ENCODE measurements around the gene TMOD3. TPM values are rescaled to one million over a fixed set of nuclear protein-coding genes. Genes with fewer than 3 reads are reported as not detected.
A peak's percentile ranks its signal among the peaks of the same experiment; 100 is the strongest.

The TMOD3 gene
- total and polyA plus RNA-seq, 4 donors = 7.2 to 23.9 (median 14.1) TPM

GRCh38 chr15:51907136-51907862 is 77.8 kb downstream of the TMOD3 start:
- no peak overlapping the region for H3K4me3 ChIP-seq (ENCODE audit: low read depth in 1 of 3, low read length in 3 of 3)
- 41% methylated on average over 8 of the region's 8 CpGs for WGBS
- TF ChIP-seq FOXA1 (IDR thresholded peaks at IDR 0.05) (peak; percentile 97), SP1 (IDR thresholded peaks at IDR 0.05) (peak; percentile 82), TAF1 (conservative IDR thresholded peaks at IDR 0.05) (no peak), HNF4G (IDR thresholded peaks at IDR 0.05) (peak; percentile 31), JUND (IDR thresholded peaks at IDR 0.05) (peak; percentile 95 to 98), EGR1 (IDR thresholded peaks at IDR 0.05; ENCODE audit: low read depth in 2 of 2) (no peak), RAD21 (IDR thresholded peaks at IDR 0.05) (peak; percentile 76 to 82), RXRA (IDR thresholded peaks at IDR 0.05) (peak; percentile 71 to 87), HNF4A (conservative IDR thresholded peaks at IDR 0.05) (peak; percentile 79 to 87), GABPA (IDR thresholded peaks at IDR 0.05 in 1 of 2, conservative IDR thresholded peaks at IDR 0.05 in 1 of 2) (no peak), MAX (IDR thresholded peaks at IDR 0.05) (peak; percentile 75), YY1 (IDR thresholded peaks at IDR 0.05) (peak; percentile 83), NR2F2 (IDR thresholded peaks at IDR 0.05) (no peak), ZBTB33 (IDR thresholded peaks at IDR 0.05) (peak; percentile 75), FOXA2 (IDR thresholded peaks at IDR 0.05) (peak; percentile 95)
- TF ChIP-seq, protein P1, sequence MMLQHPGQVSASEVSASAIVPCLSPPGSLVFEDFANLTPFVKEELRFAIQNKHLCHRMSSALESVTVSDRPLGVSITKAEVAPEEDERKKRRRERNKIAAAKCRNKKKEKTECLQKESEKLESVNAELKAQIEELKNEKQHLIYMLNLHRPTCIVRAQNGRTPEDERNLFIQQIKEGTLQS (IDR thresholded peaks at IDR 0.05) = peak; percentile 74
- TF ChIP-seq, protein P2, sequence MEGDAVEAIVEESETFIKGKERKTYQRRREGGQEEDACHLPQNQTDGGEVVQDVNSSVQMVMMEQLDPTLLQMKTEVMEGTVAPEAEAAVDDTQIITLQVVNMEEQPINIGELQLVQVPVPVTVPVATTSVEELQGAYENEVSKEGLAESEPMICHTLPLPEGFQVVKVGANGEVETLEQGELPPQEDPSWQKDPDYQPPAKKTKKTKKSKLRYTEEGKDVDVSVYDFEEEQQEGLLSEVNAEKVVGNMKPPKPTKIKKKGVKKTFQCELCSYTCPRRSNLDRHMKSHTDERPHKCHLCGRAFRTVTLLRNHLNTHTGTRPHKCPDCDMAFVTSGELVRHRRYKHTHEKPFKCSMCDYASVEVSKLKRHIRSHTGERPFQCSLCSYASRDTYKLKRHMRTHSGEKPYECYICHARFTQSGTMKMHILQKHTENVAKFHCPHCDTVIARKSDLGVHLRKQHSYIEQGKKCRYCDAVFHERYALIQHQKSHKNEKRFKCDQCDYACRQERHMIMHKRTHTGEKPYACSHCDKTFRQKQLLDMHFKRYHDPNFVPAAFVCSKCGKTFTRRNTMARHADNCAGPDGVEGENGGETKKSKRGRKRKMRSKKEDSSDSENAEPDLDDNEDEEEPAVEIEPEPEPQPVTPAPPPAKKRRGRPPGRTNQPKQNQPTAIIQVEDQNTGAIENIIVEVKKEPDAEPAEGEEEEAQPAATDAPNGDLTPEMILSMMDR (IDR thresholded peaks at IDR 0.05; ENCODE audit: low read depth, low read length, missing input control) = peak; percentile 54
- TF ChIP-seq, protein P3, sequence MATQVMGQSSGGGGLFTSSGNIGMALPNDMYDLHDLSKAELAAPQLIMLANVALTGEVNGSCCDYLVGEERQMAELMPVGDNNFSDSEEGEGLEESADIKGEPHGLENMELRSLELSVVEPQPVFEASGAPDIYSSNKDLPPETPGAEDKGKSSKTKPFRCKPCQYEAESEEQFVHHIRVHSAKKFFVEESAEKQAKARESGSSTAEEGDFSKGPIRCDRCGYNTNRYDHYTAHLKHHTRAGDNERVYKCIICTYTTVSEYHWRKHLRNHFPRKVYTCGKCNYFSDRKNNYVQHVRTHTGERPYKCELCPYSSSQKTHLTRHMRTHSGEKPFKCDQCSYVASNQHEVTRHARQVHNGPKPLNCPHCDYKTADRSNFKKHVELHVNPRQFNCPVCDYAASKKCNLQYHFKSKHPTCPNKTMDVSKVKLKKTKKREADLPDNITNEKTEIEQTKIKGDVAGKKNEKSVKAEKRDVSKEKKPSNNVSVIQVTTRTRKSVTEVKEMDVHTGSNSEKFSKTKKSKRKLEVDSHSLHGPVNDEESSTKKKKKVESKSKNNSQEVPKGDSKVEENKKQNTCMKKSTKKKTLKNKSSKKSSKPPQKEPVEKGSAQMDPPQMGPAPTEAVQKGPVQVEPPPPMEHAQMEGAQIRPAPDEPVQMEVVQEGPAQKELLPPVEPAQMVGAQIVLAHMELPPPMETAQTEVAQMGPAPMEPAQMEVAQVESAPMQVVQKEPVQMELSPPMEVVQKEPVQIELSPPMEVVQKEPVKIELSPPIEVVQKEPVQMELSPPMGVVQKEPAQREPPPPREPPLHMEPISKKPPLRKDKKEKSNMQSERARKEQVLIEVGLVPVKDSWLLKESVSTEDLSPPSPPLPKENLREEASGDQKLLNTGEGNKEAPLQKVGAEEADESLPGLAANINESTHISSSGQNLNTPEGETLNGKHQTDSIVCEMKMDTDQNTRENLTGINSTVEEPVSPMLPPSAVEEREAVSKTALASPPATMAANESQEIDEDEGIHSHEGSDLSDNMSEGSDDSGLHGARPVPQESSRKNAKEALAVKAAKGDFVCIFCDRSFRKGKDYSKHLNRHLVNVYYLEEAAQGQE (IDR thresholded peaks at IDR 0.05) = peak; percentile 72
- no peaks in the 10 kb centered on the region for H3K9me3 ChIP-seq (ENCODE audit: control insufficient read depth in 4 of 4, low read length in 3 of 4)
- peaks cover 5 to 14% (median 8%) of the 10 kb centered on the region in 4 donors for H3K36me3 ChIP-seq (ENCODE audit: control insufficient read depth in 4 of 4, insufficient read depth in 3 of 4, low read depth in 1 of 4, low read length in 3 of 4)
- H3K27ac ChIP-seq (ENCODE audit: low read depth in 1 of 2, low read length in 2 of 2) = peak overlapping the region; percentile 70 to 88
- no peak for DNase-seq (ENCODE audit: low spot score)
- H3K4me1 ChIP-seq (ENCODE audit: control insufficient read depth in 4 of 4, insufficient read depth in 4 of 4, low read length in 3 of 4) = peaks cover 5 to 25% (median 9%) of the 10 kb centered on the region in 4 donors
- H3K27me3 ChIP-seq (ENCODE audit: control insufficient read depth in 4 of 4, insufficient read depth in 4 of 4, low read length in 3 of 4) = no peaks in the 10 kb centered on the region
- peak overlapping the region in 1 of 2 donors; percentile 3 for H3K9ac ChIP-seq (ENCODE audit: low read depth in 1 of 2, low read length in 2 of 2)

Data from liver (tissue), 9 donors.